Transverse colon (tissue), 3 donors: ENCODE results near the gene ATP5ME.

Experiments
- POLR2A ChIP-seq: fragments of 450-650 bp; IDR thresholded peaks from one replicate; pipeline ENCODE4 v1.6.1; 2016; ENCODE audit warnings: antibody characterized with exemption, mild to moderate bottlenecking, moderate library complexity
- POLR2AphosphoS5 ChIP-seq, 3 donors: sonication (generic); formaldehyde crosslinking; IDR thresholded peaks; one replicate each; pipeline ENCODE4 v1.6.1; 2016; ENCODE audit warnings: antibody characterized with exemption in 3 of 3

GRCh38 chr4:718460-718859 lies 44.4 kb upstream of the ATP5ME start:
- TF ChIP-seq POLR2A (no peak), POLR2AphosphoS5 (IDR thresholded peaks at IDR 0.05) (no peak)
